Embryonic facial prominence (tissue), 1 donor: ENCODE results near the gene SWI5.
"Not testable (repeated sequence)": the region's sequence is repeated elsewhere in the genome, so short reads cannot be mapped to it uniquely, and the experiment has no call there.

Experiments used
- DNase-seq: peaks from one replicate; pipeline ENCODE4 v3.0.0-alpha.2; 2016; ENCODE audit errors: extremely low spot score

SWI5 gene

DNA sequence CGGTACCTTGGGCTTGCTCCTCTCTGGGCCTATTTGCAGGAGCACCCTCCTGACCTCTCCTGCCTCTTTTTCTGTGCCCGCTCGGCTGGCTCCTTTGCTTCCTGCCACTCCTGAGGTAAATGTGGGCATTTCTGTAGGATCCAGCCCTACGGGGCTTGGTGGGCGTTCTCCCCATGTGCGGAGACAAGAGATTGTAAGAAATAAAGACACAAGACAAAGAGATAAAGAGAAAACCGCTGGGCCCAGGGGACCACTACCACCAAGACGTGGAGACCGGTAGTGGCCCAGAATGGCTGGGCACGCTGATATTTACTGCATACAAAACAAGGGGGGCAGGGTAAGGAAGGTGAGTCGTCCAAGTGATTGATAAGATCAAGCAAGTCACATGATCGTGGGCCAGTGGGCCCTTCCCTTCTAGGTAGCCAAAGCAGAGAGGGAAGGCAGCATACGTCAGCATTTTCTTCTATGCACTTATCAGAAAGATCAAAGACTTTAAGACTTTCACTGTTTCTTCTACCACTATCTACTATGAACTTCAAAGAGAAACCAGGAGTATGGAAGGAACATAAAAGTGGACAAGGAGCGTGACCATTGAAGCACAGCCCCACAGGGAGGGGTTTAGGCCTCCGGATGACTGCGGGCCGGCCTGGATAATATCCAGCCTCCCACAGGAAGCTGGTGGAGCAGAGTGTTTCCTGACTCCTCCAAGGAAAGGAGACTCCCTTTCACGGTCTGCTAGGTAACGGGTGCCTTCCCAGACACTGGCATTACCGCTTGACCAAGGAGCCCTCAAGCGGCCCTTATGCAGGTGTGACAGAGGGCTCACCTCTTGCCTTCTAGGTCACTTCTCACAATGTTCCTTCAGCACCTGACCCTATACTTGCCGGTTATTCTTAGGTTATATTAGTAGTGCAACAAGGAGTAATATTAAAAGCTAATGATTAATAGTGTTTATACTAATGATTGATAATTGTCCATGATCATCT, 3.3 kb downstream of the SWI5 start:
- DNase-seq, result not testable (repeated sequence)

DNA sequence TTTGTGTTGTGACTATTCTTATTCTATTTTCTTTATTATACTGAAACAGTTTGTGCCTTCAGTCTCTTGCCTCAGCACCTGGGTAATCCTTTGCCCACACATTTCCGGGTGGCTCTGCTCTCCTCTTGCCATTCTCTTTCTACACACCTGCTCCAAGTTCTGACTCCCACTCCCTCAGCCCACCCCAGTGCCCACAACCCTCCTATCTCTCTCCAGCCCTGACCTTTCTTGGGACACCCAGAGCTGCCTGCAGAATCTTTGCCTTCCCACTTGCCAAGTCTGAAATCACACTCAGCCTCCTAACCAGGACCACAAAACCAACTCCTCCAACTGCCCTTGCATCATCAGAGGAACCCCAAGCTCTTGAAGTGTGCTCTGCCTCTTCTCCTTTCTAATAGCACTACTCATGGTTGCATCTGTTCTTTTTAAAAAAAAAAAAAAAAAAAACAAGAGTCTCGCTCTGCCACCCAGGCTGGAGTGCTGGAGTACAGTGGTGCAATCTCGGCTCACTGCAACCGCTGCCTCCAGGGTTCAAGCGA, 4.1 kb downstream of the SWI5 start:
- no peak for DNase-seq

DNA sequence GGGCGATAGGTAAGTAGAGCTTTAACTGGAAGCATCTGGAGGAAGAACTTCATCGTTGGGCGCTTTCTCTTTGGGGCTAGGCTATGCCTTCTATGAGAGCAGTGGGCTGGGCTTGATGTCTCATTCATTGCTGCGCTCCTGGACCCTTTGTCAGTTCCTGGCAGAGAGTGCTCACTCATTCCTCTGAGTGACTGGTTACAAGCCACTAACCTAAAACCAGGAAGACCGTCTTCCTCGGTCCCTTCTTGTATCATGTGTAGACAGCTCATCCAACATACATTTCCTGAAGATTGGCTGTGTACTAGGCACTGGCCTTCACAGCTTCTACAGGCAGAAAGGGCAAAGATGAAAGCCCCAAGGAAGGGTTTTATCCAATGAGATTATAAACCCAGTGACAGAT, 6.4 kb downstream of the SWI5 start:
- DNase-seq, result no peak

- no peak for DNase-seq
Observed at GRCh38 chr9:128285033-128285784, 9.1 kb downstream of the SWI5 start.

- DNase-seq, result no peak
Observed at GRCh38 chr9:128286440-128286839, 10.4 kb downstream of the SWI5 start.

GRCh38 chr9:128288273-128289004, 12.4 kb downstream of the SWI5 start:
- no peak for DNase-seq

DNA sequence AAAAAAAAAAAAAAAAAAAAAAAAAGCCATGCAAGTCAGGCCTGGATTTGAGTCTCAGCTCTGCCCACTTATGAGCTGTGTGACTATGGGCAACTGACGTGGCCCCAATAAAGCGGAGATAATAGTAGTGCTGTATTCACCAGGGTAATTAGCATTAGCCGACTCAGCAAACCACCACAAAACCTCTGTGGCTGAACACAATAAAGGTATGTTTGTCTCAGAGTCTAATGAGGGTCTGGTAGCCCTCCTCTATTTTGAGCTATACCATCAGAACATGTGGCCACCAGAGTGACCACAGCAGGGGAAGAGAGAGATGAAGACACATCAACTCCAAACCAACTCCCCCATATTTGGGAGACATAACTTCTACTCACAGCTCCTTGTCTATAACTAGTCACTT, 15.9 kb downstream of the SWI5 start:
- DNase-seq, result no peak

DNA sequence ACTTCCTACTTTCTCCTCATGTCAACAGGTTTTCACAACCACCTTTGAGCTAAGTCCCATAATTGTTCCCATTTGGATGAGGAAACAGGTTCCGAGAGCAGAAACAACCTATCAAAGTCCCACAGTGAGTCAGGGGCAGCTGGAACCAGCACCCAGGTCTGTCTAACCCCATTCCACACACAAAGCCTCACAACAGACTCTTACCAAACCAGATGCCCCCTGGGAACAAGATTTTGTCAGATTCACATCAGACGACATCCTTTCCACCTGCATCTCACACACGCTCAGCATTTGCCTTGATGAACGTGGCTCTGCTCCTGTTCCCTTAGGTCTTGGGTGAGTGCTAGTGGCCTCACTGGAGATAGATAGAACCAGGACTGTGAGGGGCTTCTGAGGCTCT, 17.0 kb downstream of the SWI5 start:
- DNase-seq, result no peak

DNA sequence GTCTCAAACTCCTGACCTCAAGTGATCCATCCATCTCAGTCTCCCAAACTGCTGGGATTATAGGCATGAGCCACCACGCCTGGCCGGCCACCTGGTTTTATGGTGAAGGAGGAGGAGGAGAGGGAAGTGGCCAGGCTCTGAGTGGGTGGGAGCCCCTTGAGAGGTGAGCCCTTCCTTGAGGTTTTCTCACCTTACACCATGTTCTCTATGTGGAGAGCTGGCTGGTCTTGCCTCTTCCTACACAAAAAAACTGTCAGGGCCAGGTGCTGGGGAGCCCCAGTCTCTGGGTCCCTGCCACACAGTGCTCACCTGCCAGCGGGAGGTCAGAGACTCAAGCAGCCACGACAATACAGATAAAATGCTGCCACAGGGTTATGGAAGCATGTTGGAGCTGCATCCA, 18.1 kb downstream of the SWI5 start:
- DNase-seq, result no peak

- DNase-seq, result no peak
Observed at GRCh38 chr9:128296340-128297220, 20.5 kb downstream of the SWI5 start.

DNA sequence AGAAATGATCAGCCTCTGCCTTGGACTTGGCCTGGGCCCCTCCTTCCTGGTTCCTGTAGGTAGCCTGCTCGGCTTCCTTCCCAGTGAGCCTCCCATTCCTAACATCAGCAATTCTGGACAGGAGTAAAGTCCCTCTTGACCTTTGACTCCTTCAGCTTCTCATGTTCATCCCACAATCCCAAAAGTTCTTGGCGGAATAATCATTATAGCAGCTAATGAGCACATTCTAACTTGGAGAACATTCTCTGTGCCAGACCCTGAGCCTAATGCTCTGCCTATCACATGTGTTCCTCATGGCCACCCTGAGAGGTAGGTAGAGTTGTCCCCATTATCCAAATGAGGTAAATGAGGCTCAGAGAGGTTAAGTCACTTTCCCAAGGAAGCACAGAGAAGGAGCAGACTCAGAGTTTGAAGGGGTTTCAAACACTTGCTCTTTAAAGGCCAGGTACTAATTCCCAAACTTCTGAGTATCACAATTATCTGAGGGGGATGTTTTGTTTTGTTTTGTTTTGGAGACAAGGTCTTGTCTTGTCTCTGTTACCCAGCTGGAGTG, 21.2 kb downstream of the SWI5 start:
- no peak for DNase-seq

DNA sequence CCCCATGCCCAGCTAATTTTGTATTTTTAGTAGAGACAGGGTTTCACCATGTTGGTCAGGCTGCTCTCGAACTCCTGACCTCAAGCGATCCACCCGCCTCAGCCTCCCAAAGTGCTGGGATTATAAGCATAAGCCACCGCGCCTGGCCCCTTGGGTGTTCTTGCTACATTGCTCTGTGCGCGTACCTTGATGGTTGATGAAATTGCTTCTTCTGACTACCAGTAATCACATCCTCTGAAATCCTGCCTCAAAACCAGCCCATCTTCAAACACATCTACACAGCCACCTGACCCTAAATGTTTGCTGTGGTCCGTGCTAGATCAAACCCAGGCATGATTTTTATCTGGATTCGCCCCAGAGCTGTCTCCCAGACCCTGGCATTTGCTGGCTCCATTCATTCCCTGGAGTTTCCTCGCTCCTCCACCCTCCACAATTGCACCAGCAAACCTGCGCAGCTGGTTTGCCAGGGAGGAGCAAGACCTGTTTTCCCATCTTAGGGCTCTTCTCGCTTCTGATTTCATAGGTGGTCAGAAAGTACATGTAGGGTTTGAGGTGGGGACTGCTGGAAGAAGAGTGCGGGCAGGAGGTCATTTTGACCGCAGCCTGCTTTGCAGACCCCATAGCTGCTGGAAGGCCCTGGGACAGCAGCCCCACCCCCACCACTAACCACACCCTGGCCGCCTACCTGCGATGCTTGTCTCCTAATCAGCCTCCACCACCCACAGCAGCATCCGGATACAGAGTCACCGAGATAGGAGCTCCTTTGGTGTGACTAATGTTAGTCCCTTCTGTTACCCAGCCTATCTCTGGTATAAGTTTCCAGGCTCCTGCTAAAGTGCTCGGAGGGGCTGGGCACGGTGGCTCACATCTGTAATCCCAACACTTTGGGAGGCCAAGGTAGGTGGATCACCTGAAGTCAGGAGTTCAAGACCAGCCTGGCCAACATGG, 22.7 kb downstream of the SWI5 start:
- DNase-seq, result no peak

GRCh38 chr9:128304136-128304970, 28.3 kb downstream of the SWI5 start:
- no peak for DNase-seq

- DNase-seq, result no peak
Observed at GRCh38 chr9:128304971-128305288, 28.9 kb downstream of the SWI5 start.

- DNase-seq, result no peak
Observed at GRCh38 chr9:128309551-128309950, 33.5 kb downstream of the SWI5 start.

DNA sequence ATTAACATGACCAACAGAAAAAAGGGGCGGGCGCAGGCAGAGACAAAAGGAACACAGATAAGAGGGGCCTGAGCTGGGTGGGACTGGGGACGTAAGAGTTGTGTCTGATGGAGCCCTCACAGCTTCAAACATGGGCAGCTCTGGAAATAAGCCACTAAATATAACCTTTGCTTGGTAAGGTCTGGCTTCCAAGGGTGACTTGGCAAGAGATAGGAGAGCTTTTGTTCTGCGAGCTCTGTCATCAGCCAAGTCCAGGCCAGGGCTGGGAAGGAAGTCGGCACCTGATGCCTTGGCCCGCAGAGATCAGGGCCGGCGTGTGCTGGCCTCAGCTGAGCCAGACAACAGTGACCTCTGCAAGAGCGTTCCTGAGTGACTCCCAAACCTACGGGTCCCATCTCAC, 34.4 kb downstream of the SWI5 start:
- no peak for DNase-seq

- DNase-seq, result no peak
Observed at GRCh38 chr9:128314697-128315096, 38.6 kb downstream of the SWI5 start.

DNA sequence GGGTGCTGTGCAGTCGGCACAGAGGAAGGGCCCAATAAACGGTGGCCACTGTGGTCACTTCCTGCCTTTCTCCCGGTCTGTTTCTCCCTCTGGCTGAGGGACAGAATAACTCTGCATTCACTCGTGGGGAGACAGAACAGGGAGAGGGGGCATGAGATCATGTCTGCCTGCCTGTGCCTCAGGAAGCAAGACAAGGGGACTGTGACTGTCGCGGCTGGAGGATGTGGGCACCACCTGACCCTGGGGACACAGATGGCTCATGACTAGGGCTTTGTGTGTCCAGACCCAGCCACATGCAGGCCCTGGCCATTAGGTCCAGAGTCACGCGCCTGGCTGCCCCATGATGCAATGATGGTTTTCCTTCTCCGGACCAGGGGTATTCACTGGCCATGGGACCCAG, 40.3 kb downstream of the SWI5 start:
- no peak for DNase-seq

GRCh38 chr9:128317629-128318028, 41.6 kb downstream of the SWI5 start:
- no peak for DNase-seq
